ENCODE results near the gene SMIM45.
"Not testable (repeated sequence)": the region's sequence is repeated elsewhere in the genome, so short reads cannot be mapped to it uniquely, and the experiment has no call there.

SMIM45 gene

DNA sequence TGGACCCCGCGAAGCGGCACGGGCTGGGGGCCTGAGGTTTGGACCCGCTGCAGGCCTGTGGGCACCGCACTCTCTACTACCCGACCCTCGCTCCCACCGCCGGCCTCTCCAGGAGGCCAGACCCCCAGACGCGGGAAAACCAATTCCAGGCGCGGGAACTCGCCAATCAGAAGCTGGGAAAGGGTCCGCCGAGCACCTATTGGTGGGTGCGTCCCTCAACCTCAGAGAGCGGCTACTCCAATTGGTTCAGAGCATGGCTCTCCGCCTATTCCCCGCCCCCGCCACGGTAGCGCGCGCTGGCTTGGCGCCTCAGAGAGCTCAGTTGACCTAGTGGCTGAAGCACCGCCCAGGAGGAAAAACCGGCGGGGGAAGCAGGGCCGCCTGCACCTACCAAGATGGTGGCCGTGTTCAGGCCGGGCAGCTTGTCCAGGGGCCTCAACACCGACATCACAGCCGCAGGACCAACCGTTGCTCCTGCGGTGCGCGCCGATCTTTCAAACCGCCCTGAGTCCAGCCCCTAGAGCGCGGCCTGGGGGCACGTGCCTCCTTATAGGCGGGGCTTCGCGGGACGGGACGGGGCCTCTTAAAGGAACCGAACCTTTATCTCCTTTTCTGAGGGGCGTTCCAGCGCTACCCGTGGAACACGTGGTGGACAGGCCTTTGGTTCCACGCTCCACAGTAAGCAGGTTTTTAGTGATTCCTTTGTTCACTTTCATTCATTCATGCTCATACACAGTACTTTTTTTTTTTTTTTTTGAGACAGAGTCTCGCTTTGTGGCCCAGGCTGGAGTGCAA lies 5.1 kb upstream of the SMIM45 start, which contains the start of gene CENPM:
CENPM (minus strand) TSS at position 524 of the 795 bp plus-strand sequence; CDS start at position 448, 76 bp downstream.
- intact Hi-C loops (cut with micrococcal nuclease): loop anchor here (10.0 kb wide), 1 partner anchor 402 kb away; the partner anchor contains the start of gene POLR3H
- POLR2A ChIA-PET: interaction anchor here (0.6 to 2.5 kb wide), 19 partner anchors 28 to 527 kb away, joined by 3 to 12 read pairs (median 3); partner anchors contain the start of genes CCDC134, NAGA, NDUFA6 and SMDT1
- peak; percentile 96 for DNase-seq (ENCODE audit: unreplicated experiment)

DNA sequence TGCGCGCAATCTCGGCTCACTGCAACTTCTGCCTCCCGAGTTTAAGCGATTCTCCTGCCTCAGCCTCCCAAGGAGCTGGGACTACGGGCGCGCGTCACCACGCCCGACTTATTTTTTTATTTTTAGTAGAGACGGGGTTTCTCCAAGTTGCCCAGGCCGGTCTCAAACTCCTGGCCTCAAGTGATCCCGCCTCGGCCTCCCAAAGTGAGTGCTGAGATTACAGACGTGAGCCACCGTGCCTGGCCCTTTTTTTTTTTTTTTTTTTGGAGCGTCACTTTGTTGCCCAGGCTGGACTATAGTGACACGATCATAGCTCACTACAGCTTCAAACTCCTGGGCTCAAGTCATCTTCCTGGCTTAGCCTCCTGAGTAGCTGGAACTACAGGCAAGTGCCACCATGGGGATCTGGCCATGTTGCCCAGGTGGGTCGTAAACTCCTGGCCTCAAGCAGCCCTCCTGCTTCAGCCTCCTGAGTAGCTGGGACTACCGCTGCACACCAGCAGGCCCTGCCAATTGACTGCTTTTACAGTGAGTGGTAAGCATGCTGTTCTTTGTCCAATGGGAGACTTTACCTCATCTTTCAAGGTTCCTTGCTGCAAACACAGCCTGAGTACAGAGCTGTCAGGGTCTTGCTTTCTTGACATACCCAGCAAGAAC lies 4.4 kb upstream of the SMIM45 start:
- H3K4me1 Mint-ChIP-seq (ENCODE audit: insufficient read depth, unreplicated experiment): peaks cover 12% of the 10 kb centered on the region
- H3K27ac Mint-ChIP-seq (ENCODE audit: low read depth, unreplicated experiment): no peak overlapping the region
- no peaks in the 10 kb centered on the region for H3K9me3 Mint-ChIP-seq (ENCODE audit: unreplicated experiment)
- no peaks in the 10 kb centered on the region for H3K27me3 Mint-ChIP-seq (ENCODE audit: insufficient read depth, unreplicated experiment)
- H3K36me3 Mint-ChIP-seq (ENCODE audit: insufficient read depth, unreplicated experiment): peaks cover 14% of the 10 kb centered on the region
- CTCF ChIA-PET: interaction anchor here (0.5 to 1.3 kb wide), 5 partner anchors 89 to 1414 kb away, joined by 3 to 7 read pairs (median 3); no protein-coding TSS in a partner anchor
- no TSS peak for BruUV-seq (replicated peaks)
- TF ChIP-seq, protein P1, sequence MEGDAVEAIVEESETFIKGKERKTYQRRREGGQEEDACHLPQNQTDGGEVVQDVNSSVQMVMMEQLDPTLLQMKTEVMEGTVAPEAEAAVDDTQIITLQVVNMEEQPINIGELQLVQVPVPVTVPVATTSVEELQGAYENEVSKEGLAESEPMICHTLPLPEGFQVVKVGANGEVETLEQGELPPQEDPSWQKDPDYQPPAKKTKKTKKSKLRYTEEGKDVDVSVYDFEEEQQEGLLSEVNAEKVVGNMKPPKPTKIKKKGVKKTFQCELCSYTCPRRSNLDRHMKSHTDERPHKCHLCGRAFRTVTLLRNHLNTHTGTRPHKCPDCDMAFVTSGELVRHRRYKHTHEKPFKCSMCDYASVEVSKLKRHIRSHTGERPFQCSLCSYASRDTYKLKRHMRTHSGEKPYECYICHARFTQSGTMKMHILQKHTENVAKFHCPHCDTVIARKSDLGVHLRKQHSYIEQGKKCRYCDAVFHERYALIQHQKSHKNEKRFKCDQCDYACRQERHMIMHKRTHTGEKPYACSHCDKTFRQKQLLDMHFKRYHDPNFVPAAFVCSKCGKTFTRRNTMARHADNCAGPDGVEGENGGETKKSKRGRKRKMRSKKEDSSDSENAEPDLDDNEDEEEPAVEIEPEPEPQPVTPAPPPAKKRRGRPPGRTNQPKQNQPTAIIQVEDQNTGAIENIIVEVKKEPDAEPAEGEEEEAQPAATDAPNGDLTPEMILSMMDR (IDR thresholded peaks at IDR 0.05; ENCODE audit: unreplicated experiment): no peak
- POLR2A ChIA-PET: interaction anchor here (0.6 to 2.5 kb wide), 6 partner anchors 27 to 281 kb away, joined by 3 to 12 read pairs (median 4); partner anchors contain the start of genes NDUFA6 and SNU13
- intact Hi-C loops (cut with micrococcal nuclease): loop anchor here (10.0 kb wide), 1 partner anchor 403 kb away; the partner anchor contains the start of gene POLR3H
- DNase-seq (ENCODE audit: unreplicated experiment): no peak
- H3K4me3 Mint-ChIP-seq (ENCODE audit: unreplicated experiment): peak overlapping the region; percentile 84

More for the DNA sequence above, 5.1 kb upstream of the SMIM45 start, which contains the start of gene CENPM:
- BruUV-seq (replicated peaks): no TSS peak
- H3K4me1 Mint-ChIP-seq (ENCODE audit: insufficient read depth, unreplicated experiment): peaks cover 12% of the 10 kb centered on the region
- CTCF ChIA-PET: interaction anchor here (0.5 to 1.3 kb wide), 12 partner anchors 23 to 1413 kb away, joined by 3 to 7 read pairs (median 4); partner anchors contain the start of gene SREBF2
- TF ChIP-seq, protein P1 (IDR thresholded peaks at IDR 0.05; ENCODE audit: unreplicated experiment): no peak
- peaks cover 19% of the 10 kb centered on the region for H3K36me3 Mint-ChIP-seq (ENCODE audit: insufficient read depth, unreplicated experiment)
- no peaks in the 10 kb centered on the region for H3K9me3 Mint-ChIP-seq (ENCODE audit: unreplicated experiment)
- H3K27me3 Mint-ChIP-seq (ENCODE audit: insufficient read depth, unreplicated experiment): no peaks in the 10 kb centered on the region
- H3K4me3 Mint-ChIP-seq (ENCODE audit: unreplicated experiment): peak within 1 kb of the TSS; percentile 84
- H3K27ac Mint-ChIP-seq (ENCODE audit: low read depth, unreplicated experiment): peak within 1 kb of the TSS; percentile 81

DNA sequence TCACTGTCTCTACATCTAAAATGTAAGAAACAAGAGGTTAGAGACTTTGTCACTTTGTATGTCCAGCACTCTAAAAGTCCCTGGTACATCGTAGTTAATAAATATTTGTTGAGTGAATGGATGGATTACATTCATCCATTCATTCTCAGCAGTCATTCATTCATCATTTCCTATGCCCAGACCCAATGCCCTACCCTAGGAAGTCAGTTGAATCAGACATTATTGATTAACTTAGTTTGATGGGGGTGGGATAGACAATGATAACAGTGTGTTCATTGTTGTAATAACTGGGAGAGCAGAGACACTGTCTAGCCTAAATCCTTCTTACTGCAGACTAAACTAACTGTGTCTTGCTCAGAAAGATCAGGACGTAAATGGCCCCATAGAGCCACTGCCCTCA lies 3.8 kb upstream of the SMIM45 start:
- Mint-ChIP-seq H3K9me3 (ENCODE audit: unreplicated experiment) (no peaks in the 10 kb centered on the region), H3K4me1 (ENCODE audit: insufficient read depth, unreplicated experiment) (peaks cover 12% of the 10 kb centered on the region), H3K27ac (ENCODE audit: low read depth, unreplicated experiment) (no peak overlapping the region), H3K4me3 (ENCODE audit: unreplicated experiment) (no peak overlapping the region), H3K36me3 (ENCODE audit: insufficient read depth, unreplicated experiment) (peaks cover 13% of the 10 kb centered on the region), H3K27me3 (ENCODE audit: insufficient read depth, unreplicated experiment) (no peaks in the 10 kb centered on the region)
- ChIA-PET POLR2A (interaction anchor here (2.5 kb wide), 1 partner anchor 259 kb away, joined by 12 read pairs; the partner anchor contains the start of gene SNU13), CTCF (interaction anchor here (0.6 to 3.4 kb wide), 2 partner anchors 7 to 221 kb away, joined by 4 to 11 read pairs; no protein-coding TSS in a partner anchor)
- intact Hi-C loops (cut with micrococcal nuclease): loop anchor here (10.0 kb wide), 1 partner anchor 403 kb away; the partner anchor contains the start of gene POLR3H
- TF ChIP-seq, protein P1 (IDR thresholded peaks at IDR 0.05; ENCODE audit: unreplicated experiment): no peak
- DNase-seq (ENCODE audit: unreplicated experiment): no peak
- no TSS peak for BruUV-seq (replicated peaks)

DNA sequence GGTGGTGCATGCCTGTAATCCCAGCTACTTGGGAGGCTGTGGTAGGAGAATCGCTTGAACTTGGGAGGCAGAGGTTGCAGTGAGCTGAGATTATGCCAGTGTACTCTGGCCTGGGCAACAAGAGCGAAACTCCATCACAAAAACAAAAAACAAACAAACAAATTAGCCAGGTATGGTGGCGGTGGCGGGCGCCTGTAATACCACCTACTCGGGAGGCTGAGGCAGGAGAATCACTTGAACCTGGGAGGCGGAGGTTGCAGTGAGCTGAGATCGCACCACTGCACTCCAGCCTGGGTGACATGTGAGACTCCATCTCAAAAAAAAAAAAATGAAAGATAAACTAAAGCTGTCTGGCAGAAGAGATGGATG lies 3.0 kb upstream of the SMIM45 start:
- POLR2A ChIA-PET; H3K27ac Mint-ChIP-seq (ENCODE audit: low read depth, unreplicated experiment): not testable (repeated sequence)
- CTCF ChIA-PET: interaction anchor here (0.6 to 3.4 kb wide), 3 partner anchors 8 to 480 kb away, joined by 3 to 11 read pairs (median 4); no protein-coding TSS in a partner anchor

More for the DNA sequence above, 3.0 kb upstream of the SMIM45 start:
- intact Hi-C loops (cut with micrococcal nuclease): loop anchor here (10.0 kb wide), 1 partner anchor 404 kb away; the partner anchor contains the start of gene POLR3H
- H3K4me1 Mint-ChIP-seq (ENCODE audit: insufficient read depth, unreplicated experiment); DNase-seq (ENCODE audit: unreplicated experiment); H3K36me3 Mint-ChIP-seq (ENCODE audit: insufficient read depth, unreplicated experiment); H3K9me3 Mint-ChIP-seq (ENCODE audit: unreplicated experiment); H3K4me3 Mint-ChIP-seq (ENCODE audit: unreplicated experiment); H3K27me3 Mint-ChIP-seq (ENCODE audit: insufficient read depth, unreplicated experiment); BruUV-seq (replicated peaks): not testable (repeated sequence)
